ENCODE results near the gene TNFAIP8L3. TPM values are rescaled to one million over a fixed set of nuclear protein-coding genes. Genes with fewer than 3 reads are reported as not detected.
"Not testable (repeated sequence)": the region's sequence is repeated elsewhere in the genome, so short reads cannot be mapped to it uniquely, and the experiment has no call there.

TNFAIP8L3 gene
- total RNA-seq (ENCODE audit: low replicate concordance), result not detected in 2 replicates

DNA sequence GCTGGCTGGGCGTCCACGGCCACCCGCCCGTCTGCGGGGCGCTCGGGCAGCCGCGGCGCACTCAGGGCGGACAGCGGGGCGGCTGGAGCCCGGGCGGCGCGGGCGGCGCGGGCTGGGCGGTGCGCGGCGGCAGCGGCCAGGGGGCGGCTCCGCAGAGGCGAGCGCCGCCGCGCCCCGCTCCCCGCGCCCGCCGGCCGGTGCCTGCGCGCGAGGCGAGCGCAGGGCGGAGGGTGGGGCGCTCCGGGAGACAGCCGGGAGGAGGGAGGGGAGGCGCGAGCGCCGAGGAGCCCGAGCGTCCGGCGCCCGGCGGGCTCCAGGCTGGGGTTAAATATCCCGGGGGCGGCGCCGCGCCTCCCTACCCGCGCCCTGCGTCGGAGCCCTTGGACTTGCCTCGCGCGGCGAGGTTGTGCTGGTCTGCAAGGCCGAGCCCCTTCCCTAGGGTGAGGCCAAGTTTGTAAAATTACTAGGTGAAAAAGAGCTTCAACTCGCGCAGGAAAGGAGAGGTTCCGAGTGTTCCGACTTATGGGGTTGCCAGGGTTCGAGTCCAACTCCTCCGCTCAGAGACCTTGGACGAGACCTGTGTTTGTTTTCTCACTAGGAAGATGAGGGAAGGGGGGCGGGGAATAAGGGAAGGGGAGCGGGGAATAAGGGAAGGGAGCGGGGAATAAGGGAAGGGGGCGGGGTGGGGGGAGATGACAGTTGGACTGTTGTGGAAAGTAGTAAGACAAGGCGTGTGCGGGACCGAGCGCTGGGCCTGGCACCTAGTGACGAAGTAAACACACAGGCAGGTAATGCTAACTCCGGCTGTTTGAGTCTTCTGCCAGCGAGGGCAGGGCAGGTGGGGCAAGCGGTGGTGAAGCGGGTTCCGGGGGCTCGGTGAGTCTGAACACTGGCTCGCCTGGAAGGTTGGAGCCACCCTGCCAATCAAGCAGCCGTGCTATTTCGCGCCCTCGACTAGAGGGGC is at the start of gene TNFAIP8L3:
Gene TNFAIP8L3 (minus strand): TSS at position 301 of the 964 bp plus-strand sequence. CDS start 311 bp downstream, outside the sequence.
- H3K9me3 ChIP-seq (ENCODE audit: low read depth), result no peaks in the 10 kb centered on the region
- no peak within 1 kb of the TSS for H3K27ac ChIP-seq
- no peaks in the 10 kb centered on the region for H3K79me2 ChIP-seq (ENCODE audit: low read depth)
- no peaks in the 10 kb centered on the region for H3K36me3 ChIP-seq
- no peak within 1 kb of the TSS for H3K9ac ChIP-seq
- no peaks in the 10 kb centered on the region for H3K36me3 Mint-ChIP-seq
- peaks cover 99% of the 10 kb centered on the region for H3K27me3 ChIP-seq
- H3K4me2 ChIP-seq, result peak within 1 kb of the TSS; percentile 96
- peak within 1 kb of the TSS; percentile 55 for H3K4me3 ChIP-seq
- peak; percentile 65 for DNase-seq (ENCODE audit: low spot score)
- H3K4me1 Mint-ChIP-seq, result peaks cover 5% of the 10 kb centered on the region
- no peak within 1 kb of the TSS for H3K27ac Mint-ChIP-seq
- peak within 1 kb of the TSS; percentile 89 for H3K4me3 Mint-ChIP-seq
- H3K9me3 Mint-ChIP-seq, result no peaks in the 10 kb centered on the region
- no peak for TF ChIP-seq EZH2 (IDR thresholded peaks at IDR 0.05)
- TF ChIP-seq, protein P1, sequence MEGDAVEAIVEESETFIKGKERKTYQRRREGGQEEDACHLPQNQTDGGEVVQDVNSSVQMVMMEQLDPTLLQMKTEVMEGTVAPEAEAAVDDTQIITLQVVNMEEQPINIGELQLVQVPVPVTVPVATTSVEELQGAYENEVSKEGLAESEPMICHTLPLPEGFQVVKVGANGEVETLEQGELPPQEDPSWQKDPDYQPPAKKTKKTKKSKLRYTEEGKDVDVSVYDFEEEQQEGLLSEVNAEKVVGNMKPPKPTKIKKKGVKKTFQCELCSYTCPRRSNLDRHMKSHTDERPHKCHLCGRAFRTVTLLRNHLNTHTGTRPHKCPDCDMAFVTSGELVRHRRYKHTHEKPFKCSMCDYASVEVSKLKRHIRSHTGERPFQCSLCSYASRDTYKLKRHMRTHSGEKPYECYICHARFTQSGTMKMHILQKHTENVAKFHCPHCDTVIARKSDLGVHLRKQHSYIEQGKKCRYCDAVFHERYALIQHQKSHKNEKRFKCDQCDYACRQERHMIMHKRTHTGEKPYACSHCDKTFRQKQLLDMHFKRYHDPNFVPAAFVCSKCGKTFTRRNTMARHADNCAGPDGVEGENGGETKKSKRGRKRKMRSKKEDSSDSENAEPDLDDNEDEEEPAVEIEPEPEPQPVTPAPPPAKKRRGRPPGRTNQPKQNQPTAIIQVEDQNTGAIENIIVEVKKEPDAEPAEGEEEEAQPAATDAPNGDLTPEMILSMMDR (IDR thresholded peaks at IDR 0.05), result no peak
- TF ChIP-seq EZH2phosphoT487 (IDR thresholded peaks at IDR 0.05), result no peak
- peaks cover 51% of the 10 kb centered on the region for H3K27me3 Mint-ChIP-seq (ENCODE audit: insufficient read depth, low read depth)
- H3K4me1 ChIP-seq, result peaks cover 10% of the 10 kb centered on the region
- peaks cover 47% of the 10 kb centered on the region for H4K20me1 ChIP-seq (ENCODE audit: low read depth)
- H2AFZ ChIP-seq (replicated peaks), result peak within 1 kb of the TSS; percentile 37
- peaks cover 9% of the 10 kb centered on the region for H3F3A ChIP-seq (ENCODE audit: low read depth)

DNA sequence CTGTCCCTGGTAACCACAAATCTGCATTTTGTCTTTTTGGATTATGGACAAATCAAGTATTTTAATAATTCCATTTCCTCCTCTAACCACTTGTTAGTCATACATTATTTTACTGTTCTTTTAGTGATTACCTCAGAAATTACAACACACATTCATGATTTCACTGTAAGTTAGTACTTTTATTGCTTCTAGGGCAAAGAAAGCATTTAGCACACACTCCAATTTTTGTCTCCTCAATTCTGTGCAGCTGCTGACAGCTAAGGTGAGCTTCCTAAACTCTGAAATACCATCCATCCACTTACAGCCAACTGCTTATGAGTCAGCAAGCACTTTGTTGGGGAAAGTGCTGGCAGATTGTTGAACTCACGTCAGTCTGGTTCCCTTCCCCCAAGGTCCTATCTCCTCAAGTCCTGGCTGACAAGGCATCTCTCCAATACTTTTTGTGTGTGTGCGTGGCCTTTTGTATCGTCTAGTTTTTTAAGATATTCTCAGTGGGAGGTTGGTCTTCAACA is 49.4 kb upstream of the TNFAIP8L3 start:
- Histone ChIP-seq H3K4me3 (no peak overlapping the region), H3K27me3 (no peaks in the 10 kb centered on the region), H3K9ac (no peak overlapping the region), H2AFZ (replicated peaks) (no peak overlapping the region), H3K79me2 (ENCODE audit: low read depth) (no peaks in the 10 kb centered on the region), H3K9me3 (ENCODE audit: low read depth) (peaks cover 7% of the 10 kb centered on the region), H3K36me3 (no peaks in the 10 kb centered on the region), H3F3A (ENCODE audit: low read depth) (no peaks in the 10 kb centered on the region), H3K4me2 (no peak overlapping the region), H3K27ac (no peak overlapping the region), H3K4me1 (no peaks in the 10 kb centered on the region), H4K20me1 (ENCODE audit: low read depth) (no peaks in the 10 kb centered on the region)
- no peaks in the 10 kb centered on the region for H3K27me3 Mint-ChIP-seq (ENCODE audit: insufficient read depth, low read depth)
- H3K4me1 Mint-ChIP-seq, result no peaks in the 10 kb centered on the region
- DNase-seq (ENCODE audit: low spot score), result no peak
- H3K4me3 Mint-ChIP-seq, result no peak overlapping the region
- H3K36me3 Mint-ChIP-seq, result no peaks in the 10 kb centered on the region
- H3K9me3 Mint-ChIP-seq, result peaks cover 13% of the 10 kb centered on the region
- no peak overlapping the region for H3K27ac Mint-ChIP-seq
- no peak for TF ChIP-seq EZH2 (IDR thresholded peaks at IDR 0.05)
- no peak for TF ChIP-seq EZH2phosphoT487 (IDR thresholded peaks at IDR 0.05)
- TF ChIP-seq, protein P1 (IDR thresholded peaks at IDR 0.05), result no peak

GRCh38 chr15:51140347-51140746 is 45.6 kb upstream of the TNFAIP8L3 start:
- not testable (repeated sequence) for H2AFZ ChIP-seq (replicated peaks); H3K4me1 ChIP-seq; H3K4me1 Mint-ChIP-seq; H3K79me2 ChIP-seq (ENCODE audit: low read depth); H3K4me3 ChIP-seq; H3K36me3 Mint-ChIP-seq; H3K27ac ChIP-seq; H3K27me3 ChIP-seq; DNase-seq (ENCODE audit: low spot score); H3F3A ChIP-seq (ENCODE audit: low read depth); H3K36me3 ChIP-seq; H3K27ac Mint-ChIP-seq; H4K20me1 ChIP-seq (ENCODE audit: low read depth); H3K4me2 ChIP-seq; H3K4me3 Mint-ChIP-seq; H3K27me3 Mint-ChIP-seq (ENCODE audit: insufficient read depth, low read depth); H3K9ac ChIP-seq; H3K9me3 ChIP-seq (ENCODE audit: low read depth)
- peaks cover 13% of the 10 kb centered on the region for H3K9me3 Mint-ChIP-seq

DNA sequence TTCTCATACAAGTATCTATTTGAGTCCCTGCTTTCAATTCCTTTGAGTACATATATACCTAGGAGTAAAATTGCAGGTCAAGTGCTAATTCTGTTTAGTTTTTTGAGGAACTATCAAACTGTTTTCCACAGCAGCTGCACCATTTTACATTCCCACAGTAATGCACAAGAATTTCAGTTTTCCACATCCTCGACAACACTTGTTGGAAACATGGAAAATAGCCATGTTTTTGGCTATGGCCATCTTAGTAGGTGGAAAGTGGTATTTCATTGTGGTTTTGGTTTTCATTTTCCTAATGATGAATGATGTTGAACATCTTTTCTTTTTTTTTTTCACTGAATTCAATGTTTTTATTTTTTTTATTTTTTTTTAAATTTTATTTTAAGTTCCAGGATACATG is 44.4 kb upstream of the TNFAIP8L3 start:
- no peak for DNase-seq (ENCODE audit: low spot score)
- no peak overlapping the region for H2AFZ ChIP-seq (replicated peaks)
- H3K4me3 ChIP-seq, result no peak overlapping the region
- peaks cover 7% of the 10 kb centered on the region for H3K9me3 ChIP-seq (ENCODE audit: low read depth)
- H3K9me3 Mint-ChIP-seq, result peaks cover 13% of the 10 kb centered on the region
- H3K36me3 ChIP-seq, result no peaks in the 10 kb centered on the region
- no peak for TF ChIP-seq EZH2phosphoT487 (IDR thresholded peaks at IDR 0.05)
- TF ChIP-seq, protein P1 (IDR thresholded peaks at IDR 0.05), result no peak
- TF ChIP-seq EZH2 (IDR thresholded peaks at IDR 0.05), result no peak
- no peak overlapping the region for H3K4me3 Mint-ChIP-seq
- no peak overlapping the region for H3K4me2 ChIP-seq
- H3K4me1 ChIP-seq, result no peaks in the 10 kb centered on the region
- no peak overlapping the region for H3K9ac ChIP-seq
- H3K27me3 Mint-ChIP-seq (ENCODE audit: insufficient read depth, low read depth), result peaks cover 3% of the 10 kb centered on the region
- H3K27me3 ChIP-seq, result no peaks in the 10 kb centered on the region
- H3K36me3 Mint-ChIP-seq, result no peaks in the 10 kb centered on the region
- H3F3A ChIP-seq (ENCODE audit: low read depth), result no peaks in the 10 kb centered on the region
- no peak overlapping the region for H3K27ac Mint-ChIP-seq
- no peaks in the 10 kb centered on the region for H3K4me1 Mint-ChIP-seq
- no peaks in the 10 kb centered on the region for H3K79me2 ChIP-seq (ENCODE audit: low read depth)
- H3K27ac ChIP-seq, result no peak overlapping the region
- no peaks in the 10 kb centered on the region for H4K20me1 ChIP-seq (ENCODE audit: low read depth)

All from neural progenitor cell (in vitro differentiated cells).